ENCODE data around the gene SCNN1A. TPM values are rescaled to one million over a fixed set of nuclear protein-coding genes. Genes with fewer than 3 reads are reported as not detected.
A peak's percentile ranks its signal among the peaks of the same experiment; 100 is the strongest.

Gene SCNN1A
- total and polyA plus RNA-seq, 4 donors: 86.6 to 312 (median 125) TPM

DNA sequence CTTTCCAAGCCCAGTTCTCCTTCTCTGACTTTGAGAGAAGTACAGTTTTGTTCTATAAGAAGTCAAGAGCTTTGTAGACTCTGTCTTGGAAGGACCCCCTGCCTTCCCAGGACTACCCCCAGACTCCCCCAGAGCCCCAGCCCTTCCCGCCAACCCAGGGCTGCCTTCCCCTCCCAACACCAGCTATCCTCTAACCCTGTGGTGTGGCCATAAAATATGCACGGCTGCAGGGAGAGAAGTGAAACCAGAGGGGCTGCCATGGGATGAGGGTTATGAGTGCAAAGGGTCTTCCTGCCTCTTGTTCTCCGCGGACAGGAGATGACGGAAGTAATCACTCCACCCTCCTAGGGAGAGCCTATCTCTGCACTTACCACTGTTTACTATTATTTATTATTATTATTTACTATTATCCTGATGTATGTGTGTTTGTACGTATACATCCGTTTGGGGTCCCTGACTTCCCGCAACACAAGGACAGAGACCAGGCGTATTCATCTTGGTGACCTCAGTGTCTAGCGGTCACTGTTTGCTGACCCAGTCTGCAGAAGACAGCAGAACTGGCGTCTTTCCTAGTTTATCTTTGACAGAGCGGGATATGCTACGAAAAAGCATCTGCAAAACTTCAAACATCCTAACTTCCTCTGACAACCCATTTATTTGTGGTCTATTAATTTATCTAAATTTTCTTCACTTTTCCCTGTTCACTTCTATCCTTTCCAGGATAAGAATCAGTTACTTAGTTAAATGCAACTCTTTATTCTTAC is 3.5 kb upstream of the SCNN1A start:
- no peaks in the 10 kb centered on the region for H3K36me3 ChIP-seq (ENCODE audit: control insufficient read depth in 4 of 4, insufficient read depth in 4 of 4, low read length in 4 of 4)
- H3K9me3 ChIP-seq (ENCODE audit: control insufficient read depth in 4 of 4, insufficient read depth in 3 of 4, low read length in 3 of 4): no peaks in the 10 kb centered on the region
- H3K4me1 ChIP-seq (ENCODE audit: control insufficient read depth in 5 of 5, insufficient read depth in 5 of 5, low read length in 5 of 5): peaks cover 0 to 41% (median 25%) of the 10 kb centered on the region in 5 donors
- TF ChIP-seq, protein P1, sequence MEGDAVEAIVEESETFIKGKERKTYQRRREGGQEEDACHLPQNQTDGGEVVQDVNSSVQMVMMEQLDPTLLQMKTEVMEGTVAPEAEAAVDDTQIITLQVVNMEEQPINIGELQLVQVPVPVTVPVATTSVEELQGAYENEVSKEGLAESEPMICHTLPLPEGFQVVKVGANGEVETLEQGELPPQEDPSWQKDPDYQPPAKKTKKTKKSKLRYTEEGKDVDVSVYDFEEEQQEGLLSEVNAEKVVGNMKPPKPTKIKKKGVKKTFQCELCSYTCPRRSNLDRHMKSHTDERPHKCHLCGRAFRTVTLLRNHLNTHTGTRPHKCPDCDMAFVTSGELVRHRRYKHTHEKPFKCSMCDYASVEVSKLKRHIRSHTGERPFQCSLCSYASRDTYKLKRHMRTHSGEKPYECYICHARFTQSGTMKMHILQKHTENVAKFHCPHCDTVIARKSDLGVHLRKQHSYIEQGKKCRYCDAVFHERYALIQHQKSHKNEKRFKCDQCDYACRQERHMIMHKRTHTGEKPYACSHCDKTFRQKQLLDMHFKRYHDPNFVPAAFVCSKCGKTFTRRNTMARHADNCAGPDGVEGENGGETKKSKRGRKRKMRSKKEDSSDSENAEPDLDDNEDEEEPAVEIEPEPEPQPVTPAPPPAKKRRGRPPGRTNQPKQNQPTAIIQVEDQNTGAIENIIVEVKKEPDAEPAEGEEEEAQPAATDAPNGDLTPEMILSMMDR (IDR thresholded peaks at IDR 0.05; ENCODE audit: control extremely low read depth, extremely low read depth): no peak
- WGBS, 2 donors: 58 to 61% methylated on average over 13 of the region's 13 CpGs
- no peak overlapping the region for H3K9ac ChIP-seq (ENCODE audit: insufficient read depth in 1 of 2, low read length in 2 of 2)
- H3K27me3 ChIP-seq (ENCODE audit: control insufficient read depth in 3 of 3, insufficient read depth in 3 of 3, low read length in 2 of 3): no peaks in the 10 kb centered on the region
- H3K4me3 ChIP-seq: no peak overlapping the region
- peak overlapping the region in 1 of 2 donors; percentile 81 for H3K27ac ChIP-seq (ENCODE audit: low read depth in 1 of 2, low read length in 1 of 2)
- DNase-seq (peak in 1 of 3 donors; percentile 63), ATAC-seq (ENCODE audit: insufficient read depth, low FRiP score) (no peak)

DNA sequence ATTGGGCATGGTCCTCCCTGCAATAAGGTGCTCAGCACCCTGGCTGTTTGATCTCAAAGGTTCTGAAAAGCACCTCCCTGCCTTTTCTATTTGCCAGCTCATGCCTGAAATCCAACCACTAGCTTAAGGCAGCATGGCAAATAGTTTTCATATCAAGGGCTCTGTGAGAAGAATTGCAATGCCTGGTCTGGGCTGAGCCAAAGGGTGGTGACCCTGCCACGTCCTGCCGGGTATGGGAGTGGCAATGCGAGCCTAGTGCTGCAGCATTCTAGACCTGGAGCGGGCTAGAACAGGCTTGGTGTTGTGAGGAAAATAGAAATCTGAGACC is 2.3 kb upstream of the SCNN1A start:
- Histone ChIP-seq H3K9ac (ENCODE audit: insufficient read depth in 1 of 2, low read length in 2 of 2) (no peak overlapping the region), H3K36me3 (ENCODE audit: control insufficient read depth in 4 of 4, insufficient read depth in 4 of 4, low read length in 4 of 4) (no peaks in the 10 kb centered on the region)
- no peak for DNase-seq

DNA sequence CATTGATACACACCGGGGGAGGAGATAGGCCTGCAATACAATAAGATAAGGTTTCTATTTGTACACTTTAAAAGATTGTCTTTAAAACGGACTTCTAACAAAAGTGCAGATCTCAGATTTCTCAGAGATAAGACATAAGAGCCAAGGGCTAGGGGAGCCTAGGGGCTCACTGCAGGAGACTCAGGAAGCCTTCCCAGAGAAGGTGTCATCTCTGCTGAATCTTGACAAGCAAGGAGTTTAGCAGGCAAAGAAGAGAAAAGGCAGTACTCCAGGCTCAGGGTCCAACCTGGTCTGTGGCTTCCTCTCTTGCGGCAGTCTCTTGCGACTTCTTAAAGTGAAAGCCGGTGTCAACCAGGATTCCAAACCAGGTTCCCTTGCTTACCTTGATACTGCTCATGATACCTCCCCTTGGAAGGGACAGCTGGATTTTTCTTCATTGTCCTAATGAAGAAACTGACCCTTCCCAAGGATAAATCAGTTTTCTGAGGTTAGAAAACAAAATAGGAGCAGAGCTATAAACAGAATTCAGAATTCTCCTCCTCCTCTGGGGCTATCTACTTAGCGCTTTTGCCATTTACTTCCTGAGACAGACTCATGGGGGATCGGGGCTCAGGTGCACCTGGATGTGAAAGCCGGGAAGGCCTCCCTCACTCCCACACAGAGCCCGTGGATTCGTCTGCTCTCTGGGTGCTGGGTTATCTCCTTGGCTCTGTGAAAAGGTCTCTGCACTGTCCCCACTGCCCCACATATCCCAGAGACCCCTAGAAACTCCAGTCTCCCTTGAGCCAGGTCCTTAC is 1.7 kb upstream of the SCNN1A start:
- H3K9ac ChIP-seq (ENCODE audit: insufficient read depth in 1 of 2, low read length in 2 of 2): no peak overlapping the region
- DNase-seq: no peak

More for the DNA sequence above, 2.3 kb upstream of the SCNN1A start:
- 36 to 68% methylated on average over 4 of the region's 4 CpGs for WGBS, 2 donors
- peak overlapping the region in 1 of 2 donors; percentile 87 for H3K27ac ChIP-seq (ENCODE audit: low read depth in 1 of 2, low read length in 1 of 2)
- peak; percentile 23 for ATAC-seq (ENCODE audit: insufficient read depth, low FRiP score)
- H3K4me3 ChIP-seq: no peak overlapping the region
- TF ChIP-seq, protein P1 (IDR thresholded peaks at IDR 0.05; ENCODE audit: control extremely low read depth, extremely low read depth): no peak
- H3K4me1 ChIP-seq (ENCODE audit: control insufficient read depth in 5 of 5, insufficient read depth in 5 of 5, low read length in 5 of 5): peaks cover 0 to 33% (median 15%) of the 10 kb centered on the region in 5 donors
- H3K9me3 ChIP-seq (ENCODE audit: control insufficient read depth in 4 of 4, insufficient read depth in 3 of 4, low read length in 3 of 4): no peaks in the 10 kb centered on the region
- H3K27me3 ChIP-seq (ENCODE audit: control insufficient read depth in 3 of 3, insufficient read depth in 3 of 3, low read length in 2 of 3): no peaks in the 10 kb centered on the region

More for the DNA sequence above, 1.7 kb upstream of the SCNN1A start:
- TF ChIP-seq, protein P1 (IDR thresholded peaks at IDR 0.05; ENCODE audit: control extremely low read depth, extremely low read depth): no peak
- WGBS, 2 donors: 43 to 46% methylated on average over 10 of the region's 10 CpGs
- Histone ChIP-seq H3K36me3 (ENCODE audit: control insufficient read depth in 4 of 4, insufficient read depth in 4 of 4, low read length in 4 of 4) (no peaks in the 10 kb centered on the region), H3K4me3 (no peak overlapping the region), H3K9me3 (ENCODE audit: control insufficient read depth in 4 of 4, insufficient read depth in 3 of 4, low read length in 3 of 4) (no peaks in the 10 kb centered on the region), H3K27me3 (ENCODE audit: control insufficient read depth in 3 of 3, insufficient read depth in 3 of 3, low read length in 2 of 3) (no peaks in the 10 kb centered on the region), H3K4me1 (ENCODE audit: control insufficient read depth in 5 of 5, insufficient read depth in 5 of 5, low read length in 5 of 5) (peaks cover 0 to 39% (median 11%) of the 10 kb centered on the region in 5 donors), H3K27ac (ENCODE audit: low read depth in 1 of 2, low read length in 1 of 2) (peak overlapping the region in 1 of 2 donors; percentile 87)
- no peak for ATAC-seq (ENCODE audit: insufficient read depth, low FRiP score)

Data from lung (tissue), 12 donors.